Left lung (tissue), 10 donors: Measurements from ENCODE around the gene PSENEN. TPM values are rescaled to one million over a fixed set of nuclear protein-coding genes. Genes with fewer than 3 reads are reported as not detected.
A peak's percentile ranks its signal among the peaks of the same experiment; 100 is the strongest.

ENCODE experiments used
- ATAC-seq: fragments of 200-7000 bp; cut with Tn5 transposase; one replicate; pipeline ENCODE4 v1.9.1; 2020; ENCODE audit warnings: moderate library complexity
- DNase-seq, 4 donors: peaks; one replicate each; pipeline ENCODE4 v3.0.0-alpha.2; 2013 to 2020
- H3K27ac ChIP-seq, 2 donors: fragments of 200-600 bp; sonication (generic) in 1 of 2; one replicate each; pipeline versions ENCODE4 v1.5.0 to v1.8.0; 2020 to 2021
- H3K27me3 ChIP-seq, 2 donors: fragments of 200-600 bp; sonication (generic) in 1 of 2; one replicate each; pipeline versions ENCODE4 v1.5.0 to v1.8.0; 2020 to 2021
- H3K36me3 ChIP-seq, 2 donors: fragments of 200-600 bp; sonication (generic) in 1 of 2; one replicate each; pipeline versions ENCODE4 v1.5.0 to v1.8.0; 2020 to 2021
- H3K4me1 ChIP-seq, 2 donors: fragments of 200-600 bp; one replicate each; pipeline ENCODE4 v1.8.0; 2021
- H3K4me3 ChIP-seq, 2 donors: fragments of 200-600 bp; sonication (generic) in 1 of 2; one replicate each; pipeline versions ENCODE4 v1.5.0 to v1.8.0; 2020 to 2021; ENCODE audit warnings: mild to moderate bottlenecking in 1 of 2
- H3K9me3 ChIP-seq, 2 donors: fragments of 200-600 bp; sonication (generic) in 1 of 2; one replicate each; pipeline versions ENCODE4 v1.5.0 to v1.8.0; 2020 to 2021
- intact Hi-C, 2 donors: fragments of 100-400 bp; cut with DNase I; formaldehyde crosslinking; loops; one replicate each; pipeline versions ENCODE4 v1.11.2 to v1.14.2; 2022
- polyA plus RNA-seq, 6 donors: library from polyadenylated mRNA; unstranded; fragments of 120-200 nt; gene quantifications; one replicate each; pipeline ENCODE4 v1.2.1, GENCODE V29; 2013; ENCODE audit not compliant: insufficient read length in 6 of 6
- total RNA-seq, 2 donors: library from RNA; stranded (reverse); fragmentation: NEBNext Ultra II Directional; extraction: Animal tissue kit (Norgen Biotek cat#: 25700); gene quantifications; one replicate each; pipeline ENCODE4 v1.2.1, GENCODE V29; 2021
- TF ChIP-seq, protein P1 (sequence below), 2 donors: fragments of 200-600 bp; sonication (generic) in 1 of 2; IDR thresholded peaks; one replicate each; pipeline versions ENCODE4 v1.5.0 to v1.8.0; 2021; ENCODE audit warnings: antibody characterized with exemption in 2 of 2
- donor health status: DM: no; HTN: yes; CAD: no.
- donor health status: DM: no; HTN: no; CAD: no.

Gene PSENEN
- total and polyA plus RNA-seq, 8 donors: 39.6 to 90.3 (median 50.6) TPM

DNA sequence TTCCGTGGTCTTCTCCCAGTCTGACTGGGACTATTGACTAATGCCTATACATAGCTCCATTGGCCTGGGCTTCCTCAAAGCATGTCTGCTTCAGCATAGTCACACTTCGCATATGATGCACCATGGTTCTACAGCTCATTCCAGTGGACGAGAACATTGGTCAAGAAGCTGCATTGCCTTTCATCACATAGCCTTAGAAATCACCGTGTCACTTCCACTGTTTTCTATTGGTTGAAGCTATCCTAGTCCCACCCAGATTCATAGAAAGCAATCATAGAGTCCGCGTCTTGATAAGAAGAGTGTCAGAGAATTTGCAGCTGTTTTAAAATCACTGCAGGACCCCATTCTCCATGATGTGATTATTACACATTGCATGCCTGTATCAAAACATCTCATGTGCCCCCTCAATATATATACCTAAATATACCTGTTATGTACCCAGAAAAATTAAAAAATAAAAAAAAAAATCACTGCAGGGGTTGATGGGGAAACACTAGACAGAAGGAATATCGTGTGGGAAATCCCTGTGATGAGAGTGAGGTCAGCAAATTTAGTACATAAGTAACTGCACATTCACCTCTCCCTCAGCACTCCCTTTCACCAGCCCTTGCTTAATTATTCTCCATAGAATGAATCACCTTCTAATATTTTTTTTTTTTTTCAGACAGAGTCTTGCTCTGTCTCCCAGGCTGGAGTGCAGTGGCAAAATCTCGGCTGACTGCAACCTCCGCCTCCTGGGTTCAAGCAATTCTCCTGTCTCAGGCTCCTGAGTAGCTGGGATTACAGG lies 27.8 kb downstream of the PSENEN start:
- peak in 1 of 4 donors; percentile 42 for DNase-seq

DNA sequence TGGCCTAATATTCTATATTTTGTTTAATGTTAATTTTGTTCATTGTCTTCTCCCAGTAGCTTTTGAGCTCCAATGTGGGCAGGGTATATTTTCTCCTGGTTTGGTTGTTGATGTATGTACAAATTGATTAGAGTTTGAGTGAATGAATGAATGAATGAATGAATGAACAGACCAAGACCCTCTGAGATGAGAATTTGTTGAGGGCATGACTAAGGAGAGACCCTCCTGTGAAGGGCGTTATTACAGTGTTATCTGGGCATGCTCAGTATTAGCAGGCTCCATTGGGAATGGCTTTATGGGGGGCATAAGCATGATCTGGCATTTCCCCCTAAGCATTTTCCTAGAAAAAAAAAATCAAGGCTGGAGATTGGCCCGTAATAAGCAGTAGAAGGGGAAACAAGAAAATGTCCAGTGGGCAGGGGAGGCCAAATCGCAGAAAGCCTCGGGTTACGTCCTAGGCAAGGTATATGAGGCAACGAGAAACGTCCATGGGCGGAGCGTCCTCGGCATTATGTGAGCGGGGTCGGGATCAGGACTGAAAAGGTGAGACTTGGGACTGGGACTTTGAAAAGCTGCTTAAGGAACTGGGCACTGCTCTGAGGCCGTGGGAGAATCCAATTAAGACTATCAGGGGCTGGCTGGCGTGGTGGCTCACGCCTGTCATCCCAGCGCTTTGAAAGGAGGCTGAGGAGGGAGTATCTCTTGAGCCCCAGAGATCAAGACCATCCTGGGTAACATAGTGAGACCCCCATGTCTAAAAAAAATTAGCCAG lies 29.0 kb downstream of the PSENEN start:
- peaks cover 0 to 17% of the 10 kb centered on the region in 2 donors for H3K4me1 ChIP-seq
- H3K36me3 ChIP-seq: peaks cover 0 to 11% of the 10 kb centered on the region in 2 donors
- H3K4me3 ChIP-seq: peak overlapping the region; percentile 86 to 93
- intact Hi-C loops: no loop called here
- H3K27me3 ChIP-seq: no peaks in the 10 kb centered on the region
- no peaks in the 10 kb centered on the region for H3K9me3 ChIP-seq
- H3K27ac ChIP-seq: no peak overlapping the region
- no peak for DNase-seq
- no peak for ATAC-seq
- TF ChIP-seq, protein P1, sequence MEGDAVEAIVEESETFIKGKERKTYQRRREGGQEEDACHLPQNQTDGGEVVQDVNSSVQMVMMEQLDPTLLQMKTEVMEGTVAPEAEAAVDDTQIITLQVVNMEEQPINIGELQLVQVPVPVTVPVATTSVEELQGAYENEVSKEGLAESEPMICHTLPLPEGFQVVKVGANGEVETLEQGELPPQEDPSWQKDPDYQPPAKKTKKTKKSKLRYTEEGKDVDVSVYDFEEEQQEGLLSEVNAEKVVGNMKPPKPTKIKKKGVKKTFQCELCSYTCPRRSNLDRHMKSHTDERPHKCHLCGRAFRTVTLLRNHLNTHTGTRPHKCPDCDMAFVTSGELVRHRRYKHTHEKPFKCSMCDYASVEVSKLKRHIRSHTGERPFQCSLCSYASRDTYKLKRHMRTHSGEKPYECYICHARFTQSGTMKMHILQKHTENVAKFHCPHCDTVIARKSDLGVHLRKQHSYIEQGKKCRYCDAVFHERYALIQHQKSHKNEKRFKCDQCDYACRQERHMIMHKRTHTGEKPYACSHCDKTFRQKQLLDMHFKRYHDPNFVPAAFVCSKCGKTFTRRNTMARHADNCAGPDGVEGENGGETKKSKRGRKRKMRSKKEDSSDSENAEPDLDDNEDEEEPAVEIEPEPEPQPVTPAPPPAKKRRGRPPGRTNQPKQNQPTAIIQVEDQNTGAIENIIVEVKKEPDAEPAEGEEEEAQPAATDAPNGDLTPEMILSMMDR (IDR thresholded peaks at IDR 0.05): no peak

More for the DNA sequence above, 27.8 kb downstream of the PSENEN start:
- intact Hi-C loops: no loop called here
- Histone ChIP-seq H3K27ac (no peak overlapping the region), H3K4me3 (no peak overlapping the region), H3K9me3 (no peaks in the 10 kb centered on the region), H3K36me3 (peaks cover 0 to 8% of the 10 kb centered on the region in 2 donors), H3K4me1 (peaks cover 0 to 17% of the 10 kb centered on the region in 2 donors), H3K27me3 (no peaks in the 10 kb centered on the region)
- no peak for ATAC-seq
- TF ChIP-seq, protein P1 (IDR thresholded peaks at IDR 0.05): no peak

DNA sequence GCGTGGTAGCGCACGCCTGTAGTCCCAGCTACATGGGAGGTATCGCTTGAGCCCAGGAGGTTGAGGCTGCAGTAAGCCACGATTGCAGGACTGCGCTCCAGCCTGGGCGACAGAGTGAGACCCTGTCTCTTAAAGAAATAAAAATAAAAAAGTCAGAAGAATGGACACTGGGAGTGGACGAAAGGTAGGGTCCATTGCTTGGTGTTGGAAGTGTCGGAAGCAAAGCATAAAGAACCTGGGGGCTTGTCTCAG lies 29.5 kb downstream of the PSENEN start:
- Histone ChIP-seq H3K4me1 (peaks cover 0 to 17% of the 10 kb centered on the region in 2 donors), H3K36me3 (peaks cover 0 to 12% of the 10 kb centered on the region in 2 donors), H3K27me3 (no peaks in the 10 kb centered on the region), H3K9me3 (no peaks in the 10 kb centered on the region), H3K27ac (no peak overlapping the region), H3K4me3 (peak overlapping the region; percentile 86 to 93)
- TF ChIP-seq, protein P1 (IDR thresholded peaks at IDR 0.05): no peak
- DNase-seq: no peak
- peak; percentile 5 for ATAC-seq
- intact Hi-C loops: no loop called here

DNA sequence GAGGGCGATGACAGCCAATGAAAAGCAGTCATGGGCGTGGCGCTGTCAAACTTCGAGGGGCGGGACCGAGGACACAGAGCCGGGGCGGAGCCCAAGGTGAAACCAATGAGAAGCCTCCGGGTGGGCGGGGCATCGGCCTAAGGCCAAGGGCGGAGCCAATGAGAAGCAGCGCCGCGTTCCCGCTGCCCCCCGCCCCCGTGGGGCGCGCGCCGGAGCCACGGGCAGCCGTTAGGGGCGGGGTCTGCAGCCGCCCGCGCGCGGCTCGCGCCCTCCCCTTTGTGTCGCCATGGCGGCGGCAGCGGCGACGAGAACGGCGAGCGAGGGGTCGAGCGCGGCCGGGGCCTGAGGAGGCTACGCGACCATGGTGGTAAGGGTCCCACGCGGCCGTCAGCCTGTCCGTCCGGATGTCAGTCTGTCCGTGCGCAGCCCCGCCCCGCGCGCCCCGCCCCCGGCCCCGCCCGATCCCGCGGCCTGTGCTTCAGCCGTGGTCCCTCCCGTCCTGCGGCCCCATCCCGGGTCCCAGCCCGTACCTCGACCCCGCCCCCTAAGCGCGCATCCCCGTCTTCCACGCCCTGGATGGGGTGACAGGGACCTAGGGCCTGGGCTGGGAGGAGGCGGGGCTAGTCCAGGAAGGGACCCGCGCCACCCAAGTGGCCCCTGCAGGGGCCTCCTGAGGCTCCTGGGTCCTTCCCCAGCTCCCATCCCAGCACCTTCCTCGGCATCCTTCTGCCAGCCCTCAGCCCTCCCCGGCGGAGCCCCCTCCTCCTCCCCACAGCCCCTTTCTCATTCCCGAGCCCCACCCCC lies 30.0 kb downstream of the PSENEN start, which contains the start of gene ARHGAP33:
TSS of gene ARHGAP33 (plus strand) at position 267 of the 804 bp plus-strand sequence. CDS start at position 362, 95 bp downstream.
- Histone ChIP-seq H3K27me3 (no peaks in the 10 kb centered on the region), H3K27ac (peak within 1 kb of the TSS in 1 of 2 donors; percentile 41), H3K36me3 (peaks cover 0 to 17% of the 10 kb centered on the region in 2 donors), H3K4me1 (peaks cover 0 to 17% of the 10 kb centered on the region in 2 donors), H3K9me3 (no peaks in the 10 kb centered on the region), H3K4me3 (peak within 1 kb of the TSS; percentile 86 to 93)
- TF ChIP-seq, protein P1 (IDR thresholded peaks at IDR 0.05): no peak
- DNase-seq (peak; percentile 96 to 99 (median 98)), ATAC-seq (peak; percentile 99)
- intact Hi-C loops: no loop called here
